DND-41 (cell line): ENCODE data around the gene MARS2.
A peak's percentile ranks its signal among the peaks of the same experiment; 100 is the strongest.

ENCODE experiments used
- ATAC-seq: fragments of 200-7000 bp; cut with Tn5 transposase; 3 replicates; pipeline ENCODE4 v1.9.1; 2021; ENCODE audit warnings: low read depth; ENCODE audit not compliant: insufficient read depth
- DNase-seq: peaks from one replicate; pipeline ENCODE4 v3.0.0-alpha.2; 2020
- H2AFZ ChIP-seq: 2 replicates; pipeline ENCODE4 v1.6.0; 2012; ENCODE audit warnings: low read depth, low read length
- H3K27ac ChIP-seq: 2 replicates; pipeline ENCODE4 v1.5.1; 2012; ENCODE audit warnings: low read length, inconsistent platforms
- H3K27me3 ChIP-seq: fragments of 200-600 bp; sonication (generic); 2 replicates; pipeline ENCODE4 v1.6.0; 2012; ENCODE audit warnings: low read length, mild to moderate bottlenecking, inconsistent platforms; ENCODE audit not compliant: insufficient read depth, poor library complexity
- H3K36me3 ChIP-seq: 2 replicates; pipeline ENCODE4 v1.5.1; 2012; ENCODE audit warnings: low read length, inconsistent platforms; ENCODE audit not compliant: insufficient read depth
- H3K4me1 ChIP-seq: 2 replicates; pipeline ENCODE4 v1.5.1; 2012; ENCODE audit warnings: mild to moderate bottlenecking, low read length; ENCODE audit not compliant: insufficient read depth
- H3K4me2 ChIP-seq: 2 replicates; pipeline ENCODE4 v1.6.0; 2012; ENCODE audit warnings: mild to moderate bottlenecking, moderate library complexity, low read length, inconsistent platforms; ENCODE audit not compliant: insufficient read depth
- H3K4me3 ChIP-seq, 2 experiments: fragments of 200-600 bp in 1 of 2; shearing (Covaris generic) in 1 of 2; 2 replicates each; pipeline ENCODE4 v1.5.1; 2012 to 2016; ENCODE audit warnings: inconsistent platforms in 2 of 2, low read length in 2 of 2, mild to moderate bottlenecking in 2 of 2, low read depth in 1 of 2, moderate library complexity in 1 of 2
- H3K79me2 ChIP-seq: 2 replicates; pipeline ENCODE4 v1.6.0; 2012; ENCODE audit warnings: low read length, inconsistent platforms; ENCODE audit not compliant: insufficient read depth
- H3K9ac ChIP-seq: 2 replicates; pipeline ENCODE4 v1.6.0; 2012; ENCODE audit warnings: low read depth, mild to moderate bottlenecking, inconsistent platforms, low read length, moderate library complexity
- H3K9me3 ChIP-seq: 2 replicates; pipeline ENCODE4 v1.5.1; 2012; ENCODE audit warnings: low read length, moderate library complexity, mild to moderate bottlenecking, inconsistent platforms; ENCODE audit not compliant: insufficient read depth, severe bottlenecking
- H4K20me1 ChIP-seq: 2 replicates; pipeline ENCODE4 v1.6.0; 2012; ENCODE audit warnings: low read length; ENCODE audit not compliant: insufficient read depth
- EZH2 ChIP-seq: IDR thresholded peaks from 3 replicates; pipeline ENCODE4 v1.6.1; 2012; ENCODE audit warnings: borderline replicate concordance, low read depth, mild to moderate bottlenecking, moderate library complexity, low read length, inconsistent platforms; ENCODE audit not compliant: severe bottlenecking
- TF ChIP-seq, protein P1 (sequence below): IDR thresholded peaks from 2 replicates; pipeline ENCODE4 v1.5.1; 2012; ENCODE audit warnings: borderline replicate concordance, low read length, moderate library complexity, mild to moderate bottlenecking; ENCODE audit not compliant: poor library complexity, severe bottlenecking; ENCODE audit errors: extremely low read depth

The MARS2 gene

DNA sequence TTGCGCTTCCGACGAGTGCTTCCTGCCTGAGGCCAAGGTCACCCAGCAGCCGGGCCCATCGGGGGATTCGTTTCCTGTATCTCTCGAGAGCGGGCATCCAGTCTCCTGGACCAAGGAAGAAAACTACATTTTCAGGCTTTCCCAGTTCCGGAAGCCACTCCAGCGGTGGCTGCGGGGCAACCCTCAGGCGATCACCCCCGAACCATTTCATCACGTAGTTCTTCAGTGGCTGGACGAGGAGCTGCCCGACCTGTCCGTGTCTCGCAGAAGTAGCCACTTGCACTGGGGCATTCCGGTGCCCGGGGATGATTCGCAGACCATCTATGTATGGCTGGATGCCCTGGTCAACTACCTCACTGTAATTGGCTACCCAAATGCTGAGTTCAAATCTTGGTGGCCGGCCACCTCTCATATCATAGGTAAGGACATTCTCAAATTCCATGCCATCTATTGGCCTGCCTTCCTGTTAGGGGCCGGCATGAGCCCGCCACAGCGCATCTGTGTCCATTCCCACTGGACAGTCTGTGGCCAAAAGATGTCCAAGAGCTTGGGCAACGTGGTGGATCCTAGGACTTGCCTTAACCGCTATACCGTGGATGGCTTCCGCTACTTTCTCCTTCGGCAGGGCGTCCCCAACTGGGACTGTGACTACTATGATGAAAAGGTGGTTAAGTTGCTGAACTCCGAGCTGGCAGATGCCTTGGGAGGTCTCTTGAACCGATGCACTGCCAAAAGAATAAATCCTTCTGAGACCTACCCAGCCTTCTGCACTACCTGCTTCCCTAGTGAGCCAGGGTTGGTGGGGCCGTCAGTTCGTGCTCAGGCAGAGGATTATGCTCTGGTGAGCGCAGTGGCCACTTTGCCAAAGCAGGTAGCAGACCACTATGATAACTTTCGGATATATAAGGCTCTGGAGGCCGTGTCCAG, 1.0 kb downstream of the MARS2 start:
- H2AFZ ChIP-seq: peak overlapping the region; percentile 97
- H3K79me2 ChIP-seq: peaks cover 52% of the 10 kb centered on the region
- H3K27me3 ChIP-seq: no peaks in the 10 kb centered on the region
- H3K4me3 ChIP-seq: peak overlapping the region; percentile 86 to 95
- ATAC-seq (peak; percentile 14; the same call in 1 of the 3 replicates), DNase-seq (peak; percentile 26)
- H3K36me3 ChIP-seq: peaks cover 24% of the 10 kb centered on the region
- no peak for TF ChIP-seq EZH2
- H3K27ac ChIP-seq: peak overlapping the region; percentile 64
- H3K9ac ChIP-seq: peak overlapping the region; percentile 54
- peaks cover 41% of the 10 kb centered on the region for H4K20me1 ChIP-seq
- peak overlapping the region; percentile 96 for H3K4me2 ChIP-seq
- H3K9me3 ChIP-seq: no peaks in the 10 kb centered on the region
- H3K4me1 ChIP-seq: peaks cover 55% of the 10 kb centered on the region

DNA sequence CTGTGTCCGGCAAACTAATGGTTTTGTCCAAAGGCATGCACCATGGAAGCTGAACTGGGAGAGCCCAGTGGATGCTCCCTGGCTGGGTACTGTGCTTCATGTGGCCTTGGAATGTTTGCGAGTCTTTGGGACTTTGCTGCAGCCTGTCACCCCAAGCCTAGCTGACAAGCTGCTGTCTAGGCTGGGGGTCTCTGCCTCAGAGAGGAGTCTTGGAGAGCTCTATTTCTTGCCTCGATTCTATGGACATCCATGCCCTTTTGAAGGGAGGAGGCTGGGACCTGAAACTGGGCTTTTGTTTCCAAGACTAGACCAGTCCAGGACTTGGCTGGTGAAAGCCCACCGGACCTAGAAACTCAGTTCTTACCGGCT, 1.7 kb downstream of the MARS2 start:
- Histone ChIP-seq H3K27ac (no peak overlapping the region), H3K36me3 (peaks cover 30% of the 10 kb centered on the region), H4K20me1 (peaks cover 45% of the 10 kb centered on the region), H3K4me2 (peak overlapping the region; percentile 96), H2AFZ (no peak overlapping the region), H3K79me2 (peaks cover 52% of the 10 kb centered on the region), H3K9me3 (no peaks in the 10 kb centered on the region), H3K27me3 (no peaks in the 10 kb centered on the region), H3K4me1 (peaks cover 55% of the 10 kb centered on the region), H3K4me3 (peak overlapping the region; percentile 86 to 95; a peak in 3 of 4 replicates), H3K9ac (peak overlapping the region; percentile 54)
- TF ChIP-seq, protein P1, sequence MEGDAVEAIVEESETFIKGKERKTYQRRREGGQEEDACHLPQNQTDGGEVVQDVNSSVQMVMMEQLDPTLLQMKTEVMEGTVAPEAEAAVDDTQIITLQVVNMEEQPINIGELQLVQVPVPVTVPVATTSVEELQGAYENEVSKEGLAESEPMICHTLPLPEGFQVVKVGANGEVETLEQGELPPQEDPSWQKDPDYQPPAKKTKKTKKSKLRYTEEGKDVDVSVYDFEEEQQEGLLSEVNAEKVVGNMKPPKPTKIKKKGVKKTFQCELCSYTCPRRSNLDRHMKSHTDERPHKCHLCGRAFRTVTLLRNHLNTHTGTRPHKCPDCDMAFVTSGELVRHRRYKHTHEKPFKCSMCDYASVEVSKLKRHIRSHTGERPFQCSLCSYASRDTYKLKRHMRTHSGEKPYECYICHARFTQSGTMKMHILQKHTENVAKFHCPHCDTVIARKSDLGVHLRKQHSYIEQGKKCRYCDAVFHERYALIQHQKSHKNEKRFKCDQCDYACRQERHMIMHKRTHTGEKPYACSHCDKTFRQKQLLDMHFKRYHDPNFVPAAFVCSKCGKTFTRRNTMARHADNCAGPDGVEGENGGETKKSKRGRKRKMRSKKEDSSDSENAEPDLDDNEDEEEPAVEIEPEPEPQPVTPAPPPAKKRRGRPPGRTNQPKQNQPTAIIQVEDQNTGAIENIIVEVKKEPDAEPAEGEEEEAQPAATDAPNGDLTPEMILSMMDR: no peak
- TF ChIP-seq EZH2: no peak
- DNase-seq (no peak), ATAC-seq (no peak)

DNA sequence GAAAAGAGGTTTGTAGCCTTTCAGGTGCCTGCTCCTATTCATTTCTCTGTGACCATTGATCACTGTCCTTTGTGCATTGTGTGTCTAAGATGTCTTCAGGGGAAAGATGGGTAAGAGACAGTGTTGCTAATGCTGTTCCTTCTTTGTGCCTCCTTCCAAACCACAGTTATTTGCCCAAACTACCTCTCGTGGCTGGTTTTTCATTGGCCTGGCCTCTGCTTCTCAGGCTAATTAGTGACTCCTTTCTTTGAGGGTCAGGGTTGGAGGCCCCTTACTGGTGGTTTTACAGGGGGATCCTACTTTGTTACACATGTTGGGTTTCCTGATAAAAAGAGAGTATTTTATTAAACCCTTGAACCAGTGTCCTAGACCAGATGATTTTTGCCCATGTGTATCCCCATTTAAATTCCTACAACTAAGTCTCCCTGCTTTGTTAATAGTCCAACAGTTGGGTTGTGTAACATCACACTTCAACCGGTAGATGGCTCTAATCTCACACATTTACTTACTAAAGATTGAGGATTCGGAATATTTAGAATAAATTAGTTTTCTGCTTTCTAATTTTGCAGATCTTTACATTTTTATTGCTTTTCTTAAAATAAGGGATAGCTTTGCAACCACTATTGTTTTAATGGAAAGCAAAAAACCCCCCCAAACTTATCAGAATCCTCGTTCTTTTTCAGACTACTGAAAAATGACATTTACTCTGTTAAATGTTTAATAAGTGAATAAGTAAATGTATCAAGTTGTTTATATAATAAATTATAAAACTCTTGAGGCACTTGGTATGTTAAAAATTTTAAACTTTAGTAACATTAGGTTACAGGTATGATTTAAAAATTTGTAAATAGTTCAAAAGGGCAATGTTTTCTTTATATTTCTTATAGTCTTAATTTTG, 2.4 kb downstream of the MARS2 start:
- Histone ChIP-seq H3K4me1 (peaks cover 55% of the 10 kb centered on the region), H3K27ac (peak overlapping the region; percentile 41), H3K9me3 (no peaks in the 10 kb centered on the region), H4K20me1 (peaks cover 45% of the 10 kb centered on the region), H3K36me3 (peaks cover 31% of the 10 kb centered on the region), H3K27me3 (no peaks in the 10 kb centered on the region), H3K9ac (peak overlapping the region; percentile 54), H3K79me2 (peaks cover 52% of the 10 kb centered on the region), H3K4me2 (peak overlapping the region; percentile 96), H3K4me3 (peak overlapping the region; percentile 86 to 95; a peak in 3 of 4 replicates), H2AFZ (no peak overlapping the region)
- TF ChIP-seq, protein P1: peak; percentile 87
- no peak for TF ChIP-seq EZH2
- ATAC-seq: no peak
- no peak for DNase-seq
